ENCODE data around the gene ESR1.

ESR1 gene

GRCh38 chr6:151869345-151869744 lies 61.9 kb downstream of the ESR1 start:
- H3K4me1 ChIP-seq, result no peaks in the 10 kb centered on the region
- no peak overlapping the region for H3K4me2 ChIP-seq (ENCODE audit: low read length)
- no peak overlapping the region for H3K4me3 ChIP-seq (ENCODE audit: low read depth, low read length)
- no peaks in the 10 kb centered on the region for H3K9me3 ChIP-seq (ENCODE audit: control insufficient read depth, low read length)
- H3K27ac ChIP-seq, result no peak overlapping the region
- H3K79me2 ChIP-seq, result no peaks in the 10 kb centered on the region
- no peaks in the 10 kb centered on the region for H3K27me3 ChIP-seq (ENCODE audit: control insufficient read depth, insufficient read depth, low read length)
- no peak overlapping the region for H2AFZ ChIP-seq
- no peaks in the 10 kb centered on the region for H3K36me3 ChIP-seq (ENCODE audit: control insufficient read depth, insufficient read depth, low read length)
- TF ChIP-seq CTCF (IDR thresholded peaks at IDR 0.05), result no peak
- no peak overlapping the region for H3K9ac ChIP-seq

- Histone ChIP-seq H3K9me3 (ENCODE audit: control insufficient read depth, low read length) (no peaks in the 10 kb centered on the region), H3K79me2 (no peaks in the 10 kb centered on the region), H3K9ac (no peak overlapping the region), H3K36me3 (ENCODE audit: control insufficient read depth, insufficient read depth, low read length) (no peaks in the 10 kb centered on the region), H3K4me3 (ENCODE audit: low read depth, low read length) (no peak overlapping the region), H2AFZ (no peak overlapping the region), H3K4me1 (no peaks in the 10 kb centered on the region), H3K27ac (no peak overlapping the region), H3K27me3 (ENCODE audit: control insufficient read depth, insufficient read depth, low read length) (no peaks in the 10 kb centered on the region), H3K4me2 (ENCODE audit: low read length) (no peak overlapping the region)
- no peak for TF ChIP-seq CTCF (IDR thresholded peaks at IDR 0.05)
These were observed 62.3 kb downstream of the ESR1 start for GRCh38 chr6:151869787-151870186.

GRCh38 chr6:151870375-151870774 lies 62.9 kb downstream of the ESR1 start:
- no peaks in the 10 kb centered on the region for H3K27me3 ChIP-seq (ENCODE audit: control insufficient read depth, insufficient read depth, low read length)
- no peak overlapping the region for H3K27ac ChIP-seq
- H3K36me3 ChIP-seq (ENCODE audit: control insufficient read depth, insufficient read depth, low read length), result no peaks in the 10 kb centered on the region
- H3K9me3 ChIP-seq (ENCODE audit: control insufficient read depth, low read length), result no peaks in the 10 kb centered on the region
- H3K79me2 ChIP-seq, result no peaks in the 10 kb centered on the region
- H3K4me2 ChIP-seq (ENCODE audit: low read length), result no peak overlapping the region
- no peak overlapping the region for H3K9ac ChIP-seq
- H3K4me3 ChIP-seq (ENCODE audit: low read depth, low read length), result no peak overlapping the region
- H3K4me1 ChIP-seq, result no peaks in the 10 kb centered on the region
- H2AFZ ChIP-seq, result no peak overlapping the region
- no peak for TF ChIP-seq CTCF (IDR thresholded peaks at IDR 0.05)

- no peaks in the 10 kb centered on the region for H3K36me3 ChIP-seq (ENCODE audit: control insufficient read depth, insufficient read depth, low read length)
- H3K4me1 ChIP-seq, result no peaks in the 10 kb centered on the region
- H3K9ac ChIP-seq, result no peak overlapping the region
- H3K27ac ChIP-seq, result no peak overlapping the region
- H3K4me2 ChIP-seq (ENCODE audit: low read length), result no peak overlapping the region
- H2AFZ ChIP-seq, result no peak overlapping the region
- no peak for TF ChIP-seq CTCF (IDR thresholded peaks at IDR 0.05)
- H3K79me2 ChIP-seq, result no peaks in the 10 kb centered on the region
- H3K27me3 ChIP-seq (ENCODE audit: control insufficient read depth, insufficient read depth, low read length), result no peaks in the 10 kb centered on the region
- H3K4me3 ChIP-seq (ENCODE audit: low read depth, low read length), result no peak overlapping the region
- H3K9me3 ChIP-seq (ENCODE audit: control insufficient read depth, low read length), result no peaks in the 10 kb centered on the region
These were observed 68.0 kb downstream of the ESR1 start for GRCh38 chr6:151875524-151875923.

- no peak overlapping the region for H3K9ac ChIP-seq
- H3K79me2 ChIP-seq, result no peaks in the 10 kb centered on the region
- no peaks in the 10 kb centered on the region for H3K9me3 ChIP-seq (ENCODE audit: control insufficient read depth, low read length)
- H3K4me2 ChIP-seq (ENCODE audit: low read length), result no peak overlapping the region
- no peaks in the 10 kb centered on the region for H3K36me3 ChIP-seq (ENCODE audit: control insufficient read depth, insufficient read depth, low read length)
- H3K27ac ChIP-seq, result no peak overlapping the region
- no peaks in the 10 kb centered on the region for H3K27me3 ChIP-seq (ENCODE audit: control insufficient read depth, insufficient read depth, low read length)
- H3K4me1 ChIP-seq, result no peaks in the 10 kb centered on the region
- no peak overlapping the region for H3K4me3 ChIP-seq (ENCODE audit: low read depth, low read length)
- H2AFZ ChIP-seq, result no peak overlapping the region
- no peak for TF ChIP-seq CTCF (IDR thresholded peaks at IDR 0.05)
These were observed 68.6 kb downstream of the ESR1 start for GRCh38 chr6:151876122-151876521.
